Measurements from ENCODE around the gene ITGA8. TPM values are rescaled to one million over a fixed set of nuclear protein-coding genes. Genes with fewer than 3 reads are reported as not detected.

Gene ITGA8
- polyA plus RNA-seq, 1 experiment = 0.25 TPM

DNA sequence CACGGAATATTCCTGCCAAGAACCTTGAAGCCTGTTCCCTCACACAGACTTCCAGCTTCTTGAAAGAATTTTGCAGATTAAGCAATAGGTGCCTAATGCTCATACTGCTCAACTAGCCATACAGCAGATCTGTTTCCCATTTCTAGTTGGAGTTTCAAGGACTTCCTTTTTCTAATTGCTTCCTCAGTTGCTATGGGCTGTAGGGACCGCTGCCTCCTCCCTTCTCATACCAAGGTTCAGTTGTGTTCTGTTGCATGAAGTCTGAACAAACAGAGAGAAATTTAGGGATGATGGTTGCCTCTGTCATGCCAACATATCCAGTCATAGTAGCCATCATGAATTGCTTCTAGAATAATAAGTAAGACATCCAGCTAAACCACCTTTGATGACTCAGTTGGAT is 6.8 kb downstream of the ITGA8 start:
- TF ChIP-seq, protein P1, sequence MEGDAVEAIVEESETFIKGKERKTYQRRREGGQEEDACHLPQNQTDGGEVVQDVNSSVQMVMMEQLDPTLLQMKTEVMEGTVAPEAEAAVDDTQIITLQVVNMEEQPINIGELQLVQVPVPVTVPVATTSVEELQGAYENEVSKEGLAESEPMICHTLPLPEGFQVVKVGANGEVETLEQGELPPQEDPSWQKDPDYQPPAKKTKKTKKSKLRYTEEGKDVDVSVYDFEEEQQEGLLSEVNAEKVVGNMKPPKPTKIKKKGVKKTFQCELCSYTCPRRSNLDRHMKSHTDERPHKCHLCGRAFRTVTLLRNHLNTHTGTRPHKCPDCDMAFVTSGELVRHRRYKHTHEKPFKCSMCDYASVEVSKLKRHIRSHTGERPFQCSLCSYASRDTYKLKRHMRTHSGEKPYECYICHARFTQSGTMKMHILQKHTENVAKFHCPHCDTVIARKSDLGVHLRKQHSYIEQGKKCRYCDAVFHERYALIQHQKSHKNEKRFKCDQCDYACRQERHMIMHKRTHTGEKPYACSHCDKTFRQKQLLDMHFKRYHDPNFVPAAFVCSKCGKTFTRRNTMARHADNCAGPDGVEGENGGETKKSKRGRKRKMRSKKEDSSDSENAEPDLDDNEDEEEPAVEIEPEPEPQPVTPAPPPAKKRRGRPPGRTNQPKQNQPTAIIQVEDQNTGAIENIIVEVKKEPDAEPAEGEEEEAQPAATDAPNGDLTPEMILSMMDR (IDR thresholded peaks at IDR 0.05; ENCODE audit: low read depth, low read length) = no peak
- POLR2A ChIA-PET = no interaction called here
- Histone ChIP-seq H3K27ac (ENCODE audit: low read depth, low read length) (no peak overlapping the region), H3K9me3 (ENCODE audit: control insufficient read depth, insufficient read depth, low read length) (no peaks in the 10 kb centered on the region), H3K4me3 (ENCODE audit: low read depth, low read length) (no peak overlapping the region), H3K27me3 (ENCODE audit: control insufficient read depth, insufficient read depth, low read length) (peaks cover 14% of the 10 kb centered on the region)
- CTCF ChIA-PET = interaction anchor here (0.6 to 1.4 kb wide), 4 partner anchors 195 to 293 kb away, joined by 3 read pairs; no protein-coding TSS in a partner anchor
- no peak for DNase-seq (ENCODE audit: low read depth, low spot score)

- DNase-seq (ENCODE audit: low read depth, low spot score) = no peak
- POLR2A ChIA-PET = no interaction called here
- TF ChIP-seq, protein P1 (IDR thresholded peaks at IDR 0.05; ENCODE audit: low read depth, low read length) = no peak
- Histone ChIP-seq H3K27ac (ENCODE audit: low read depth, low read length) (no peak overlapping the region), H3K27me3 (ENCODE audit: control insufficient read depth, insufficient read depth, low read length) (peaks cover 13% of the 10 kb centered on the region), H3K4me3 (ENCODE audit: low read depth, low read length) (no peak overlapping the region), H3K9me3 (ENCODE audit: control insufficient read depth, insufficient read depth, low read length) (no peaks in the 10 kb centered on the region)
- CTCF ChIA-PET = no interaction called here
These were observed 9.3 kb downstream of the ITGA8 start for GRCh38 chr10:15710455-15710854.

GRCh38 chr10:15705298-15705697 is 14.4 kb downstream of the ITGA8 start:
- Histone ChIP-seq H3K27ac (ENCODE audit: low read depth, low read length) (no peak overlapping the region), H3K4me3 (ENCODE audit: low read depth, low read length) (no peak overlapping the region), H3K27me3 (ENCODE audit: control insufficient read depth, insufficient read depth, low read length) (peaks cover 7% of the 10 kb centered on the region), H3K9me3 (ENCODE audit: control insufficient read depth, insufficient read depth, low read length) (no peaks in the 10 kb centered on the region)
- TF ChIP-seq, protein P1 (IDR thresholded peaks at IDR 0.05; ENCODE audit: low read depth, low read length) = no peak
- ChIA-PET POLR2A (no interaction called here), CTCF (no interaction called here)
- no peak for DNase-seq (ENCODE audit: low read depth, low spot score)

DNA sequence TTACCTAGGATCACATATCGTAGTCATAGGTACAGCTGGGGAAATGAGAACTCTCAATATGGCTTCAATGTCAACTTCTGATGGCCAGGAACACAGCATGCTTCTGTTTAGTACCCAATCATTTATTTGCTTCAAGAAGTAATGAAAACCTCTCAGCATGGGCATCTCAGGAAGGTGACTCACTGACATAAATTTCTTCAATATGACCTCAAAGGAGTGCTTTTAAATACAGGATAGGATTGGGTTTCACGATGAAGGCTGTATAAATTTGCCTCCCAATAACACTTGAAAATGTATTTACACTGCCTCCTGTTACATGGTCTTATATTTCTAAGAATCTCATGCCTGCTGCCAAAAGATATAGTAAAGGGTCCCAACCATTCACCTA is 15.1 kb downstream of the ITGA8 start:
- ChIA-PET POLR2A (no interaction called here), CTCF (no interaction called here)
- DNase-seq (ENCODE audit: low read depth, low spot score) = no peak
- peaks cover 5% of the 10 kb centered on the region for H3K27me3 ChIP-seq (ENCODE audit: control insufficient read depth, insufficient read depth, low read length)
- H3K4me3 ChIP-seq (ENCODE audit: low read depth, low read length) = no peak overlapping the region
- H3K9me3 ChIP-seq (ENCODE audit: control insufficient read depth, insufficient read depth, low read length) = no peaks in the 10 kb centered on the region
- TF ChIP-seq, protein P1 (IDR thresholded peaks at IDR 0.05; ENCODE audit: low read depth, low read length) = no peak
- no peak overlapping the region for H3K27ac ChIP-seq (ENCODE audit: low read depth, low read length)

GRCh38 chr10:15703944-15704580 is 15.7 kb downstream of the ITGA8 start:
- CTCF ChIA-PET = no interaction called here
- no peak overlapping the region for H3K27ac ChIP-seq (ENCODE audit: low read depth, low read length)
- TF ChIP-seq, protein P1 (IDR thresholded peaks at IDR 0.05; ENCODE audit: low read depth, low read length) = no peak
- POLR2A ChIA-PET = no interaction called here
- DNase-seq (ENCODE audit: low read depth, low spot score) = no peak
- H3K9me3 ChIP-seq (ENCODE audit: control insufficient read depth, insufficient read depth, low read length) = no peaks in the 10 kb centered on the region
- H3K27me3 ChIP-seq (ENCODE audit: control insufficient read depth, insufficient read depth, low read length) = peaks cover 3% of the 10 kb centered on the region
- no peak overlapping the region for H3K4me3 ChIP-seq (ENCODE audit: low read depth, low read length)

All from AG04450 (cell line).